Kidney (tissue), 14 donors: ENCODE results near the gene CCDC102B. TPM values are rescaled to one million over a fixed set of nuclear protein-coding genes. Genes with fewer than 3 reads are reported as not detected.
"Not testable (repeated sequence)": the region's sequence is repeated elsewhere in the genome, so short reads cannot be mapped to it uniquely, and the experiment has no call there.

Source experiments
- DNase-seq, 5 donors: peaks; one replicate each; pipeline ENCODE4 v3.0.0-alpha.2; 2013 to 2020
- FAIRE-seq: peaks from 2 replicates; lab custom pipeline; 2012; peaks lifted over from hg19 to GRCh38; lab: Jason Lieb, UNC
- H3K27ac ChIP-seq, 2 donors: one replicate each; pipeline ENCODE4 v1.7.0; 2013; ENCODE audit warnings: low read depth in 2 of 2, low read length in 2 of 2, inconsistent platforms in 1 of 2
- H3K27me3 ChIP-seq: one replicate; pipeline ENCODE4 v1.7.1; 2013; ENCODE audit warnings: low read length, inconsistent platforms; ENCODE audit not compliant: control insufficient read depth, insufficient read depth
- H3K36me3 ChIP-seq, 3 donors: one replicate each; pipeline versions ENCODE4 v1.7.0 to v1.7.1; 2013; ENCODE audit warnings: low read length in 3 of 3, control low read depth in 1 of 3, inconsistent platforms in 1 of 3; ENCODE audit not compliant: insufficient read depth in 3 of 3, control insufficient read depth in 2 of 3
- H3K4me1 ChIP-seq, 3 donors: one replicate each; pipeline versions ENCODE4 v1.7.0 to v1.7.1; 2013; ENCODE audit warnings: low read length in 3 of 3, inconsistent platforms in 1 of 3, low read depth in 1 of 3; ENCODE audit not compliant: control insufficient read depth in 2 of 3, insufficient read depth in 2 of 3
- H3K4me3 ChIP-seq, 3 donors: one replicate each; pipeline versions ENCODE4 v1.7.0 to v1.8.1; 2013; ENCODE audit warnings: low read length in 3 of 3, control low read depth in 1 of 3, inconsistent platforms in 1 of 3
- H3K9ac ChIP-seq, 3 donors: one replicate each; pipeline versions ENCODE4 v1.7.0 to v1.7.1; 2013; ENCODE audit warnings: low read length in 3 of 3, control low read depth in 1 of 3, inconsistent platforms in 1 of 3
- H3K9me3 ChIP-seq, 3 donors: one replicate each; pipeline versions ENCODE4 v1.7.0 to v1.7.1; 2013; ENCODE audit warnings: low read length in 3 of 3, control low read depth in 1 of 3, inconsistent platforms in 1 of 3; ENCODE audit not compliant: control insufficient read depth in 2 of 3, insufficient read depth in 1 of 3
- CTCF ChIP-seq: IDR thresholded peaks from 3 replicates; pipeline ENCODE4 v1.5.1; 2012; ENCODE audit warnings: mild to moderate bottlenecking, moderate library complexity, borderline replicate concordance; ENCODE audit not compliant: insufficient read depth; ENCODE audit errors: extremely low read depth
- intact Hi-C: fragments of 100-400 bp; cut with DNase I; formaldehyde crosslinking; loops from one replicate; pipeline ENCODE4 v1.11.1; 2022
- polyA plus RNA-seq: library from polyadenylated mRNA; stranded (reverse); fragments of 350-450 nt; fragmentation: Illumina TruSeq; extraction: RNeasy Lipid Tissue Mini Kit (QIAGEN cat#74804); gene quantifications from one replicate; pipeline ENCODE4 v1.2.3, GENCODE V29; 2014; ENCODE audit warnings: low read depth, low replicate concordance; ENCODE audit not compliant: insufficient read depth
- total RNA-seq: library from RNA; stranded (reverse); fragmentation: NEBNext Ultra II Directional; extraction: Animal tissue kit (Norgen Biotek cat#: 25700); gene quantifications from one replicate; pipeline ENCODE4 v1.2.1, GENCODE V29; 2021
- donor health status: control.
- donor health status: control.
- donor health status: control.
- donor health status: control.
- donor health status: control.
- donor health status: DM: yes; HTN: yes; CAD: no.
- donor health status: Normal renal cell carcinoma (clear cell type).

Gene CCDC102B
- total and polyA plus RNA-seq, 2 donors from 2014 or later: 3.6 to 6.8 TPM

- no peak for DNase-seq
- TF ChIP-seq CTCF: no peak
- no peak overlapping the region for H3K27ac ChIP-seq
- H3K4me3 ChIP-seq: no peak overlapping the region
- H3K27me3 ChIP-seq: no peaks in the 10 kb centered on the region
- no peak for FAIRE-seq
- H3K36me3 ChIP-seq: no peaks in the 10 kb centered on the region
- H3K9ac ChIP-seq: no peak overlapping the region
- no peaks in the 10 kb centered on the region for H3K4me1 ChIP-seq
- H3K9me3 ChIP-seq: no peaks in the 10 kb centered on the region
- intact Hi-C loops: no loop called here
Observed at GRCh38 chr18:68995675-68996074, 197.8 kb downstream of the CCDC102B start.

- Histone ChIP-seq H3K4me1 (no peaks in the 10 kb centered on the region), H3K4me3 (no peak overlapping the region), H3K36me3 (no peaks in the 10 kb centered on the region), H3K9me3 (no peaks in the 10 kb centered on the region), H3K27ac (no peak overlapping the region), H3K9ac (no peak overlapping the region), H3K27me3 (no peaks in the 10 kb centered on the region)
- DNase-seq (no peak), FAIRE-seq (no peak)
- intact Hi-C loops: no loop called here
- TF ChIP-seq CTCF: no peak
Observed at GRCh38 chr18:68997845-68998244, 200.0 kb downstream of the CCDC102B start.

GRCh38 chr18:69000366-69000765, 202.5 kb downstream of the CCDC102B start:
- H3K36me3 ChIP-seq: no peaks in the 10 kb centered on the region
- H3K9me3 ChIP-seq: no peaks in the 10 kb centered on the region
- peaks cover 0 to 2% (median 0%) of the 10 kb centered on the region in 3 donors for H3K4me1 ChIP-seq
- H3K27ac ChIP-seq: no peak overlapping the region
- no peak for DNase-seq
- FAIRE-seq: no peak
- no peak overlapping the region for H3K9ac ChIP-seq
- no peak for TF ChIP-seq CTCF
- intact Hi-C loops: no loop called here
- no peak overlapping the region for H3K4me3 ChIP-seq
- no peaks in the 10 kb centered on the region for H3K27me3 ChIP-seq

GRCh38 chr18:69002233-69002632, 204.4 kb downstream of the CCDC102B start:
- H3K4me3 ChIP-seq: no peak overlapping the region
- no peaks in the 10 kb centered on the region for H3K36me3 ChIP-seq
- no peak overlapping the region for H3K27ac ChIP-seq
- peaks cover 0 to 2% (median 0%) of the 10 kb centered on the region in 3 donors for H3K4me1 ChIP-seq
- DNase-seq (no peak), FAIRE-seq (no peak)
- H3K27me3 ChIP-seq: no peaks in the 10 kb centered on the region
- intact Hi-C loops: no loop called here
- H3K9ac ChIP-seq: no peak overlapping the region
- TF ChIP-seq CTCF: no peak
- H3K9me3 ChIP-seq: no peaks in the 10 kb centered on the region

- intact Hi-C loops, FAIRE-seq: not testable (repeated sequence)
Observed at GRCh38 chr18:69006212-69006611, 208.3 kb downstream of the CCDC102B start.

More at GRCh38 chr18:69006212-69006611, 208.3 kb downstream of the CCDC102B start:
- H3K27me3 ChIP-seq, H3K9ac ChIP-seq, H3K9me3 ChIP-seq, H3K27ac ChIP-seq, H3K4me1 ChIP-seq, H3K36me3 ChIP-seq, H3K4me3 ChIP-seq, DNase-seq: not testable (repeated sequence)
